DOHH2 (cell line): ENCODE results near the gene CTAGE1.

Source experiments
- CTCF ChIP-seq: fragments of 200-600 bp; sonication (generic); IDR thresholded peaks from one replicate; pipeline ENCODE4 v1.5.1; 2014; ENCODE audit warnings: antibody characterized with exemption, mild to moderate bottlenecking, low read depth, low read length; ENCODE audit not compliant: poor library complexity, severe bottlenecking
- EZH2phosphoT487 ChIP-seq: fragments of 200-600 bp; sonication (generic); IDR thresholded peaks from 2 replicates; pipeline ENCODE4 v1.6.1; 2017; ENCODE audit warnings: borderline replicate concordance, mild to moderate bottlenecking, antibody characterized with exemption, low read length, moderate library complexity, mixed read lengths

DNA sequence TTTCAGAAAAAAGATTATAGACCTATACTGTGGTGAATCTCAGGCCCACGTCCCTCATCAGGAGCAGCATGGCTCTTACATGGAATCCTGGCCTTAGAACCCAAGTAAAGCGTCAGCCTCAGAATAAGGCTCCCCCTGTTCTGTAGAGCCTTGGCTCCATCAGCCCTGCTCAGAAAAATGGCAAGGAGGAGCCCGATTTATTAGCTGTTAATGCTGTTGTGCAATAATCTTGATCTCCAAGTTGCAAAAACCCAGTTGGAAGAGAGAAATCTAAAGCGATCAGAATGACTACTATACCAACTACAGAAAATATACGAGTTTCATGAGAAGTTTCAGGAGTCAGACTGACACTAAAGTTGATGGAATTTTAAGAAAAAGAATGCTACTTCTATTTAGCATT, 35.6 kb upstream of the CTAGE1 start:
- TF ChIP-seq CTCF = no peak
- no peak for TF ChIP-seq EZH2phosphoT487
